ENCODE measurements around the gene FEV. TPM values are rescaled to one million over a fixed set of nuclear protein-coding genes. Genes with fewer than 3 reads are reported as not detected.

FEV gene
- polyA plus RNA-seq, 3 donors, result not detected

- H3K9me3 Mint-ChIP-seq, result peaks cover 0 to 15% (median 4%) of the 10 kb centered on the region in 7 donors
- Histone ChIP-seq H3K79me2 (ENCODE audit: insufficient read depth, low read length) (no peaks in the 10 kb centered on the region), H3K36me3 (replicated peaks in 1 of 2; ENCODE audit: control insufficient read depth in 1 of 2, insufficient read depth in 2 of 2, low read length in 2 of 2) (no peaks in the 10 kb centered on the region), H3K27me3 (ENCODE audit: control insufficient read depth in 2 of 2, insufficient read depth in 2 of 2, low read length in 2 of 2) (peaks cover 44 to 72% of the 10 kb centered on the region in 2 donors), H3K4me1 (ENCODE audit: control insufficient read depth in 1 of 2, insufficient read depth in 2 of 2, low read length in 2 of 2) (no peaks in the 10 kb centered on the region), H3K4me3 (replicated peaks in 1 of 3; ENCODE audit: low read depth in 2 of 3, low read length in 3 of 3) (no peak overlapping the region), H3K27ac (ENCODE audit: low read depth in 1 of 2, low read length in 2 of 2) (no peak overlapping the region), H3K9me3 (replicated peaks in 1 of 2; ENCODE audit: control insufficient read depth in 1 of 2, insufficient read depth in 1 of 2, low read length in 2 of 2) (peaks cover 0 to 25% of the 10 kb centered on the region in 2 donors), H4K20me1 (ENCODE audit: insufficient read depth, low read length) (no peaks in the 10 kb centered on the region), H3K9ac (ENCODE audit: insufficient read depth, low read length, poor library complexity, severe bottlenecking) (no peak overlapping the region), H3K4me2 (replicated peaks; ENCODE audit: extremely low read depth, low read length, poor library complexity, severe bottlenecking) (no peak overlapping the region), H2AFZ (ENCODE audit: insufficient read depth, low read depth, low read length, poor library complexity, severe bottlenecking) (no peak overlapping the region)
- no peak for TF ChIP-seq CTCF (IDR thresholded peaks at IDR 0.05)
- no peak overlapping the region for H3K27ac Mint-ChIP-seq
- 89% methylated on average over 2 of the region's 3 CpGs for WGBS (ENCODE audit: insufficient coverage)
- DNase-seq, result no peak
- intact Hi-C loops (cut with micrococcal nuclease), result no loop called here
- H3K4me1 Mint-ChIP-seq, result peaks cover 6% of the 10 kb centered on the region
- peak overlapping the region in 1 of 2 donors; percentile 71 for H3K4me3 Mint-ChIP-seq
- H3K27me3 Mint-ChIP-seq (ENCODE audit: low read depth in 3 of 3), result peaks cover 72 to 91% (median 83%) of the 10 kb centered on the region in 3 donors
- H3K36me3 Mint-ChIP-seq, result no peaks in the 10 kb centered on the region
Measured at GRCh38 chr2:219003979-219004378, 19.0 kb upstream of the FEV start.

- DNase-seq, result no peak
- Mint-ChIP-seq H3K4me1 (peaks cover 6% of the 10 kb centered on the region), H3K9me3 (peaks cover 0 to 15% (median 4%) of the 10 kb centered on the region in 7 donors), H3K4me3 (peak overlapping the region in 1 of 2 donors; percentile 71), H3K27ac (no peak overlapping the region), H3K27me3 (ENCODE audit: low read depth in 3 of 3) (peaks cover 77 to 95% (median 86%) of the 10 kb centered on the region in 3 donors), H3K36me3 (no peaks in the 10 kb centered on the region)
- Histone ChIP-seq H3K79me2 (ENCODE audit: insufficient read depth, low read length) (no peaks in the 10 kb centered on the region), H3K4me3 (replicated peaks in 1 of 3; ENCODE audit: low read depth in 2 of 3, low read length in 3 of 3) (no peak overlapping the region), H3K4me1 (ENCODE audit: control insufficient read depth in 1 of 2, insufficient read depth in 2 of 2, low read length in 2 of 2) (no peaks in the 10 kb centered on the region), H3K27ac (ENCODE audit: low read depth in 1 of 2, low read length in 2 of 2) (no peak overlapping the region), H3K4me2 (replicated peaks; ENCODE audit: extremely low read depth, low read length, poor library complexity, severe bottlenecking) (no peak overlapping the region), H3K9ac (ENCODE audit: insufficient read depth, low read length, poor library complexity, severe bottlenecking) (no peak overlapping the region), H3K27me3 (ENCODE audit: control insufficient read depth in 2 of 2, insufficient read depth in 2 of 2, low read length in 2 of 2) (peaks cover 44 to 79% of the 10 kb centered on the region in 2 donors), H2AFZ (ENCODE audit: insufficient read depth, low read depth, low read length, poor library complexity, severe bottlenecking) (no peak overlapping the region), H3K36me3 (replicated peaks in 1 of 2; ENCODE audit: control insufficient read depth in 1 of 2, insufficient read depth in 2 of 2, low read length in 2 of 2) (no peaks in the 10 kb centered on the region), H3K9me3 (replicated peaks in 1 of 2; ENCODE audit: control insufficient read depth in 1 of 2, insufficient read depth in 1 of 2, low read length in 2 of 2) (peaks cover 0 to 25% of the 10 kb centered on the region in 2 donors), H4K20me1 (ENCODE audit: insufficient read depth, low read length) (no peaks in the 10 kb centered on the region)
- WGBS (ENCODE audit: insufficient coverage), result 11% methylated on average over 8 of the region's 20 CpGs
- no peak for TF ChIP-seq CTCF (IDR thresholded peaks at IDR 0.05)
- intact Hi-C loops (cut with micrococcal nuclease), result no loop called here
Measured at GRCh38 chr2:219003267-219003634, 18.3 kb upstream of the FEV start.
